Right lobe of liver (tissue), 4 donors: ENCODE data around the gene ZNF644.

Source experiments
- CTCF ChIP-seq, 4 donors: fragments of 200-600 bp in 3 of 4; fragments of 450-650 bp in 1 of 4; IDR thresholded peaks; one replicate each; pipeline versions ENCODE4 v1.5.1 to v1.8.0; 2016 to 2022; ENCODE audit warnings: antibody characterized with exemption in 4 of 4, mild to moderate bottlenecking in 2 of 4
- POLR2A ChIP-seq: fragments of 450-650 bp; IDR thresholded peaks from one replicate; pipeline ENCODE4 v1.6.1; 2017; ENCODE audit warnings: antibody characterized with exemption, mild to moderate bottlenecking
- donor health status: DM: no; HTN: no; CAD: no.
- donor health status: DM: no; HTN: no; CAD: no.
- donor health status: DM: no; HTN: yes; CAD: no.

- TF ChIP-seq CTCF (IDR thresholded peaks at IDR 0.05) (no peak), POLR2A (no peak)
Measured at GRCh38 chr1:91020967-91021685, 709 bp downstream of the ZNF644 start.
